GM06990 (cell line): ENCODE data around the gene VSIG2.

Source experiments
- DNase-seq: peaks from one replicate; pipeline ENCODE4 v3.0.0-alpha.2; 2011; ENCODE audit not compliant: insufficient read length; ENCODE audit errors: extremely low read depth
- H3K27me3 ChIP-seq: replicated peaks from 2 replicates; pipeline ENCODE4 v1.6.0; 2011; ENCODE audit warnings: low read length; ENCODE audit not compliant: control insufficient read depth, insufficient read depth
- H3K36me3 ChIP-seq: 2 replicates; pipeline ENCODE4 v1.5.1; 2011; ENCODE audit warnings: low read length; ENCODE audit not compliant: control insufficient read depth, insufficient read depth
- H3K4me3 ChIP-seq: replicated peaks from 2 replicates; pipeline ENCODE4 v1.5.1; 2011; ENCODE audit warnings: low read depth, mild to moderate bottlenecking, control low read depth, low read length
- CTCF ChIP-seq: IDR thresholded peaks from 2 replicates; pipeline ENCODE4 v1.5.1; 2011; ENCODE audit warnings: low read length, control low read depth, mild to moderate bottlenecking, inconsistent platforms; ENCODE audit not compliant: insufficient read depth, poor library complexity, severe bottlenecking

Gene VSIG2

DNA sequence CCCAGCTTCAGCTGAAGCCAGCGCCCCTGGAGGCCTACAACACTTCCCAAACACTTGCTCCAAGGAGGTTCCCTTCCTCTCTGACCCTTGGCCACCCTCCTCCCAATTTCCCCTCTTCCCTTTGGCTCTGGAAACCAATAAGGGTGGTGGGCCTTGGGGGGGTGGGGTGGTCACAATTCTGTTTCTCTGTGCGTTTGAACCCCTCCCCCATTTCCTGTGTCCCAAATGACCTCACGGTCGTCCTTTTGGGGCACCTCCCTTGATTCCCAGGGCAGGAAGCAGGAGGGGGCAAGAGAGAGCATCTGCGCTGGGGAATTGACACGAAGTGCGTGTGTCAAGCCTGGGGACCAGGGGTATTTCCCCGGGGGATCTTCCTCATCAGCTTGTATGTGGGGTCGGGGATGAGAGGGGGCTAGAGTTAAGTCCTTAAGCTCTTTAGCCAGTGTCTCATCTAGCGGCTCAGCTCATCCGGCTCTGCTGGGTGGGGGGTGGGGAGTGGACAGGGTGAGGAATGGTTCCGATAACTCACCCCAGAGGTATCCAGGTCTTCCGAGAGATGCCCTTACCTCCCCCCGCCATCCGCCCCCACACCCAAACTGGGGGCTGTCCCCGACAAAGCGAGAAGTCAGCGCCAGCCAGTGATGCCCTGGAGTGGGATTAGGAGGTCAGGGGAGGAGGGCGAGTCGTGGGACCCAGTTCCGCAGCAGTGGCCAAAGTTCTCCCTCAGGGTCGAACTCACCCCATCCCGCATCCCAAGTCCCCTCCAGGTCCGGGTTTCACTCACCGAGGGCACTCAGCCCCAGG lies 9.4 kb upstream of the VSIG2 start:
- peaks cover 1% of the 10 kb centered on the region; the same call in 1 of the 2 replicates for H3K36me3 ChIP-seq
- peak overlapping the region; percentile 78 for H3K4me3 ChIP-seq
- no peak for TF ChIP-seq CTCF
- no peaks in the 10 kb centered on the region for H3K27me3 ChIP-seq
- DNase-seq: peak; percentile 33

DNA sequence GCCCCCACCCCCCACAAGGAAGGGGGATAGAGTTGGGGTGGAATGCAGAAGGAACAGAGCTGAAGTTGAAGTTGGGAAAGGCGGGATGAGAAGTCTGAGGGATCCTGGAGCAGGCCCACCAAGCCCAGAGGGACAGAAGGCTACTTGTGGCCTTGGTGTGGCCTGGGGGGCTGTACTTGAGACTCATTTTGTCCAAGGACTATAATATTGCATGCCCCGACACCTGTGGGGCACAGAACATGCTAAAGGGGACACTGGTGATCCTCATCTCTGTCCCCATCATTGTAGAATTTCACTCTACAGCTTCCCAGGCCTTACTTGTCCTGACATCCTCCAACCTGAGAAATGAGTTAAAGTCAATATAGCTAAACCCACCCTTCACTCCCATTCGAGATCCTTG lies 8.8 kb upstream of the VSIG2 start:
- no peaks in the 10 kb centered on the region for H3K27me3 ChIP-seq
- TF ChIP-seq CTCF: no peak
- H3K36me3 ChIP-seq: peaks cover 3% of the 10 kb centered on the region; the same call in 1 of the 2 replicates
- DNase-seq: no peak
- H3K4me3 ChIP-seq: peak overlapping the region; percentile 78

DNA sequence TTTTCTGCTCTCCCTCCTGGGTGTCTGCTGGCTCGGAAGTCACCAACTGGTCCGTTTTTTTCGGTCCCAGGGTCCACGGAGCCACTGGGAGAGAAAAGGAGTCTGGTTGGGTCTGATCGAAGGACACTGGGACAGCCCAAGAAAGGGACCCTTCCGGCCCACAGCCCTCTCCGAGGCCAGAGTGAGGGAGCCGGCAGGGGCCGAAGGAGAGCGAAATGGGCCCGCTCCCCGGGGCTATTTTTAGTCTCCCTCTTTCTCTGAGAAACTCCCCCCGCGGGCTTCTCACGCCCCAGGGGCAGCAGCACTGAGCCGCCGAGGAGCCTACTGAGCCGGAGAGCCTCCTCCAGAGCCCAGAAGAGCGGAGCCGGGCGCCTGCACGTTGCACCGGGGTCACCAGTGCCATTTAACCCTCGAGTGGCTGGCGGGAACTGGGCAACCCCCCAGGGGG lies 8.2 kb upstream of the VSIG2 start:
- Histone ChIP-seq H3K36me3 (peaks cover 3% of the 10 kb centered on the region; the same call in 1 of the 2 replicates), H3K27me3 (no peaks in the 10 kb centered on the region), H3K4me3 (peak overlapping the region; percentile 78)
- peak; percentile 46 for DNase-seq
- no peak for TF ChIP-seq CTCF

DNA sequence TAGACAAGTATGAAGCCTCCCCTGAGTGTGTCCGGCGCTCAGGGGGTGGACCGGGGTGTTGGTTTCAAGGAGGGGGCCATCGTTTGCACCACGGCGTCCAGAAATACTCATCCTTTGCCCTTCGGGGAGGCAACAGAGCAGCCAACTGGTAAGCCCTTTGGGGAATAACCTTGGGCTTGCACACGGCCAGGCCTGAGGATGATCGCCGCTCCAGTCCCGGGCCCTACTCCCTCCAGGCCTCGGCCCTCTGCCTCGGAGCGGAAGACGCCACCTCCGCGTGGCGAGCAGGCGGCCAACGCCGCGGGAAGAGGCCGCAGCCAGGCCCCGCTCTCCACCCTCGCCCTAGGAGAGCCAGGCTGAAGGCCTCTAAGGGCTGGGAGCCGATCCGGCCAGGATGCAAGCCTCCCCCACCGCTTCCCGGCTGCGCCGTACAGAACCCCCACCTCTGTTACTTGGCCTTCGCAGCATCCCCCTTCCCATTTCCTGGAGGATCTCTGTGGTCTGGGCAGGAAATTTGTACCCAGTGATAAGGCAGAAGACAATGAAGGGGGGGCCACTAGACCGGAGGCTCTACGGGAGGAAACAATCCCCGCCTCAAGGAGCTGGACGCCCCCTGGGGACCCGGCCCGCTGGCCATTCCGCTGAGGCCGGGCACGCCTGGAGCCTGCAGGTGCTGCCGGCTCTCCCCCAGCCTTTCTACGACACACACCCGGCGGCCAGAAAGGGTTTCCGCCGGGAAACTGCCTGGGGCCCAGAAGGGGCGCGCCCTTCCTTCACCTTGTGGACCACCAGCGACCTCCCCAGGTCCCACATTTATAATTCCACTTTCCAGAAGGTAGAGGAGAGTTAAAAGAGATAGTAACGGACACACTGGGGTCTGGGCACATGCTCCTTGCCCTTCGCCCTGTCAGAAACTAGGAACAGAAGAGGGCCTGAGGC lies 7.5 kb upstream of the VSIG2 start:
- Histone ChIP-seq H3K4me3 (peak overlapping the region; percentile 78), H3K36me3 (peaks cover 2% of the 10 kb centered on the region; the same call in 1 of the 2 replicates), H3K27me3 (no peaks in the 10 kb centered on the region)
- no peak for TF ChIP-seq CTCF
- DNase-seq: no peak

DNA sequence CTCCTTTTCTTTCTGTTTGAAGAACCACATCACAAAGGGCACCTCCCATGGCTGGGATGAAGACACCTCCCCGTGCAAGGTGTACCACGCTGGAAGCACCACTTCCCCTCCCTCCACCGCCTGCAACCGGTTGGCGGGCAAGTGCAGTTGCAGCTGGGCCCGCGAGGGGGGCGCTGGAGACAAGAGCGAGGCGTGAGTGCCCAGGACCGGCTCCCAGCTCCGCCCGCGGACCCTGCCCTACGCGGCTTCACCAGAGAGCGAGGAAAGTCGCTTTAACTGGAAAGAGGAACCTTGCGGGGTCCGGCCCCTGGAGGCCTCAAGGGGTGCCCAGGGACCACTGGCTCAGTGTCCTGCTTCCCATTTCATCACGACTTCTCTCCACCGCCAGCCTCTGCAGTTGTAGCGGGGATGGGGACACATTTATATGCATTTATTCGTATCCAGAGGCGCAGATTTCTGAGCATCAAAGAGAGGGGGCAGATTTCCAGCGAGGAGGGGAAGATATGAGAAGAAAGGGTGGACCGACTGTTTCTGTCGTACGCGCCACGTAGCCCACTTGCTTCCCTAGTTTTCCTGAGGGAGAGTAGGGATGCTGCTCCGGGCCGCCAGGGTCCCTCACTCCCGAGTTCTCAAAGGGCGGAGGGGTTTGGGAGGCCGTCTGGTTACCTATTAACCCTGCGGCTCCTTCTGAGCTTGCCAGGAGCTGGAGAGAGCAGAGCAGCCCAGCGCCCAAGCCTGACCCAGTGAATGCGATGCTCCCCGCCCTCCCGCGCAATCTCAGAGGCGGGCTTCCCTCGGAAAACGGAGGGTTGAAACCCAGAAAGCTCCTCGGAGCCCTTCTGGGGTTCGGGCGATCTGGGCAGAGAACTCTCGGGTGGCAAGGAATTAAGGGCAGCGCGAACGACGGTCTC lies 6.6 kb upstream of the VSIG2 start:
- H3K36me3 ChIP-seq: peaks cover 3% of the 10 kb centered on the region; the same call in 1 of the 2 replicates
- H3K27me3 ChIP-seq: no peaks in the 10 kb centered on the region
- peak; percentile 74 for DNase-seq
- peak overlapping the region; percentile 78 for H3K4me3 ChIP-seq
- TF ChIP-seq CTCF: peak; percentile 84
